ENCODE data around the gene SLC35A2.

Gene SLC35A2

DNA sequence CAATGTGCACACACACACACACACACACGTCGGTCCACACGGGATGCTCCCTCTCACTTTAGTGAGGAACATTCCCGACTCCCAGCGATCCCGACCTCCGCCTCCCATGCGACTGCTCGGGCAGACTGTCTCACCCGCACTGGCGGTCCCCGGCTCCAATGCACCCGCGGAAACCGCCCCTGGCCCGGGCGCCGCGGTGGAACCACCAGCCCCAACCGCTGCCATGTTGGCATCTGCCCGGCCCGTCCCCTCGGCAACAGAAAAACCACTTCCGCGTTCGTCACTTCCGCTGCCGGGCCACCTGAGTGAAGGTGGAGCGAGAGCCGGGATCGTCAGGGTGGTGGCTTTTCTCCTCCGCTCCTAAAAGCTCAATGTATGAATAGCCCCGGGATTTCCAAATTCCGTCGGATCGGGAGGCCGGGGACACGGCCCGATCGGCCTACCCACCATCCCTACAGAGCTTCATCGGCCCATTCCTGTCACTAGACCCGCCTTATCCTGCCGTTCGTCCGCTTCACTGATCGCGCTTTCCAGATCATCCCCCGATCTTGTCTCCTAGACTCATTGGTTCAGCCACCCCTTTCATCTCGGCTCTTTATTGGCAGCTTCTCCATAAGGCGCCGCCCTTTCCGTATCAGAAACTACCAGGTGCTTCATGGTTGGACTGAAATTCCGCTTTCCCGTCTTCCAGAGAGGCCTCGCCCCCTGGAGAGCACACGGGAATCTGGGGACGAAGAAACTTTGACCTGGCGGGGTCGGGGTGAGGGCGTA is at the start of gene SLC35A2:
Gene SLC35A2, minus strand, starts transcription at position 235 of the 771 bp plus-strand sequence. Its CDS starts 10 bp downstream, at position 225.
- Histone ChIP-seq H3K27me3 (ENCODE audit: control insufficient read depth, insufficient read depth, low read length) (no peaks in the 10 kb centered on the region), H3K4me1 (ENCODE audit: control insufficient read depth, insufficient read depth, low read length) (peaks cover 12% of the 10 kb centered on the region; the same call in 1 of the 2 replicates), H3K9ac (ENCODE audit: low read depth, low read length) (peak within 1 kb of the TSS; percentile 83), H3K4me3 (ENCODE audit: low read depth, low read length) (peak within 1 kb of the TSS; percentile 87), H3K36me3 (ENCODE audit: control insufficient read depth, insufficient read depth, low read length) (peaks cover 49% of the 10 kb centered on the region), H3K27ac (ENCODE audit: low read depth, low read length) (peak within 1 kb of the TSS; percentile 94), H3K9me3 (ENCODE audit: control insufficient read depth, insufficient read depth, low read length) (peaks cover 26% of the 10 kb centered on the region)

DNA sequence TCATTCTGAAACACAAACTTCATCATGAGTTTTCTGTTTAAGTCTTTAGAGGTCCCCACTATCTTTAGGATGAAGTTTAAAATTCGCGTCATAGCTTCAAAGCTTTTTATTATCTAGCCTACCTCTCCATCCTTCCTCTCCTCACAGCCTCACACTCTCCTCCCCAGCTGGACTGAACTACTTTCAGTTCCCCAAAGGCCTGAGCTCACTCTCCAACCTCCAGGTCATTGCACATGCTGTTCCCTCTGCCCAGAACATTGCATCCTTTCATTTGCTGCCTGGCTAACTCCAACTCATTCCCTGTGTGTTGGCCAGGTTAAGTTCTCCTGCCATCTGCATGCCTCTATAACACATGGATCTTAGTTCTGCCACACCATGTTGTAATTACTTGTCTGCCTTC is 48.8 kb upstream of the SLC35A2 start:
- Histone ChIP-seq H3K9ac (ENCODE audit: low read depth, low read length) (no peak overlapping the region), H3K27me3 (ENCODE audit: control insufficient read depth, insufficient read depth, low read length) (no peaks in the 10 kb centered on the region)

DNA sequence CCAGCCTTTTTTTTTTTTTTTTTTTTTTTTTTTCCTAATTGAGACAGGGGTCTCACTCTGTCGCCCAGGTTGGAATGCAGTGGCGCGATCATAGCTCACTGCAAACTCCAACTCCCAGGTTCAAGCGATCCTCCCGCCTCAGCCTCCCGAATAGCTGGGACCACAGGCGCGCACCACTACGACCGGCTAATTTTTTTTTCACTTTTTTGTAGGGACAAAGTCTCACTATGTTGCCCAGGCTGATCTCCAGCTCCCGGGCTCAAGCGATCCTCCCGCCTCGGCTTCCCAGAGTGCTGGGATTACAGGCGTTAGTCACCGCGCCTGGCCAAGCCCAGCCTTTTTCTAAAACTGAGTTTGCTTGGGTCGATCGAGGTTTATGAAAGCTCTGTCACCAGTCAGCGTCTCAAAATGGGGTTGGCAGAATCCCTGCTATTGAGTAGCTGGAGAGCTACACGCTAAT is 47.2 kb upstream of the SLC35A2 start:
- peak overlapping the region; percentile 92 for H3K4me3 ChIP-seq (ENCODE audit: low read depth, low read length)

More for the DNA sequence above, 48.8 kb upstream of the SLC35A2 start:
- Histone ChIP-seq H3K4me1 (ENCODE audit: control insufficient read depth, insufficient read depth, low read length) (no peaks in the 10 kb centered on the region), H3K27ac (ENCODE audit: low read depth, low read length) (no peak overlapping the region), H3K9me3 (ENCODE audit: control insufficient read depth, insufficient read depth, low read length) (peaks cover 40% of the 10 kb centered on the region), H3K36me3 (ENCODE audit: control insufficient read depth, insufficient read depth, low read length) (peaks cover 13% of the 10 kb centered on the region), H3K4me3 (ENCODE audit: low read depth, low read length) (no peak overlapping the region)

DNA sequence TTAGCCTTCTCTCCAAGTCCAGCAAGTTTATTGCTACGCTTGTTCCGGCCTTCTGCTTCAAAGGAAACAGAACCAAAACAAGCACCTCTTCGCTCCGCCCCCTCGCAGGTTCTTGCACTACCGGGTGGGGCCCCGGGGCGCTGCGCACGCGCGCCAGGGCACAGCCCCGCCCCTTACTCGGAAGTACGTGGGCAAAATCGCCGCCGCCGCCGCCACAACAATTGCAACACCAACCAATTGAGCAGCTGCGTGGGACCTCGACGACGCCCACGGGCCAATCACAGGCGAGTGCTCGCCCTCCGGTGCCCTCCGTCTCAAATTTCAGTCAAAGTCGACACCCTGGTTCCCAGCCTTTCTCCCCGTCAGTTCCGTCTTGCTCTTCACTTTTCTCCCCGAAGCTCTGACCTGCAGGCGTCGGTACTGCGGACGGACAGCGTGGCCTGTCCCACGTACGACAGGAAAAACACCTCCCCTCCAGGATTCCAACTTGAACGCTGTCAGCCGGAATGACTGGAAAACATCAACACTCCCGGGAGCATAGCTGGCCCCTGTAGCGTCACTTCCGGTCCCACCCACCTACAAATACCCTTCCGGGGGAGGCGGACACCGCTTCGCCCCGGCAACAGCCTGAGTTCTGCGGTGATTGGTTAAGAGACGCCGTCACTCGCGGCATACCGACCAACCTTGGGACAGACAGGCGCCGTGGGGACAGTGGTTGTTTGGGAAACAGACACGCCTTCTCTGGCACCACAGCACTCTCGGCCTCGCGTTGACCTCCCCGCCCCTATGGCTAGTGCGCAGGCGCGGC is 46.6 kb upstream of the SLC35A2 start:
- no peaks in the 10 kb centered on the region for H3K27me3 ChIP-seq (ENCODE audit: control insufficient read depth, insufficient read depth, low read length)
- no peaks in the 10 kb centered on the region for H3K4me1 ChIP-seq (ENCODE audit: control insufficient read depth, insufficient read depth, low read length)
- peak overlapping the region; percentile 92 for H3K4me3 ChIP-seq (ENCODE audit: low read depth, low read length)
- H3K27ac ChIP-seq (ENCODE audit: low read depth, low read length) = peak overlapping the region; percentile 99
- H3K9me3 ChIP-seq (ENCODE audit: control insufficient read depth, insufficient read depth, low read length) = peaks cover 55% of the 10 kb centered on the region
- H3K9ac ChIP-seq (ENCODE audit: low read depth, low read length) = peak overlapping the region; percentile 66; the same call in 1 of the 2 replicates
- peaks cover 30% of the 10 kb centered on the region for H3K36me3 ChIP-seq (ENCODE audit: control insufficient read depth, insufficient read depth, low read length)

More for the DNA sequence above, 47.2 kb upstream of the SLC35A2 start:
- H3K9ac ChIP-seq (ENCODE audit: low read depth, low read length) = peak overlapping the region; percentile 41; the same call in 1 of the 2 replicates
- no peaks in the 10 kb centered on the region for H3K27me3 ChIP-seq (ENCODE audit: control insufficient read depth, insufficient read depth, low read length)
- H3K36me3 ChIP-seq (ENCODE audit: control insufficient read depth, insufficient read depth, low read length) = peaks cover 28% of the 10 kb centered on the region
- peaks cover 52% of the 10 kb centered on the region for H3K9me3 ChIP-seq (ENCODE audit: control insufficient read depth, insufficient read depth, low read length)
- no peaks in the 10 kb centered on the region for H3K4me1 ChIP-seq (ENCODE audit: control insufficient read depth, insufficient read depth, low read length)
- peak overlapping the region; percentile 78 for H3K27ac ChIP-seq (ENCODE audit: low read depth, low read length)

DNA sequence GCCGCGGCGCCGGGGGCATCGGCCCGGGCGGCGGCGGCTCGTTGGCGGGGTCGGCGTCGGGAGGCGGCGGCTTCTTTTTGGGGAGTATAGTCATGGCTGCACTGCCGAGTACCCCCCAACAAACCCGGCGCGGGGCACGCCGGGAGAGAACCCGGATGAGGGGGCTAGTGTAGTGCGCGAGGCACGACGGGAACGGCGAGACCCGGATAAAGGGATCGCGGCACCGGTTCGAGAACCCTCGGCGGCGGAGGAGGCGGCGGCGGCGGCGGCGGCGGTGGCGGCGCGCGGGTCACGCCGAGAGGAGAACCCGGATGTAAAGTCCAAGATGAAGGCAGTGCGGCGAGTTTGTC is 46.0 kb upstream of the SLC35A2 start, which contains the start of gene OTUD5:
Gene OTUD5, minus strand, starts transcription at position 131 of the 350 bp plus-strand sequence. Its CDS starts 37 bp downstream, at position 94.
- Histone ChIP-seq H3K9ac (ENCODE audit: low read depth, low read length) (peak within 1 kb of the TSS; percentile 74), H3K4me3 (ENCODE audit: low read depth, low read length) (peak within 1 kb of the TSS; percentile 92), H3K27ac (ENCODE audit: low read depth, low read length) (peak within 1 kb of the TSS; percentile 99), H3K27me3 (ENCODE audit: control insufficient read depth, insufficient read depth, low read length) (no peaks in the 10 kb centered on the region), H3K36me3 (ENCODE audit: control insufficient read depth, insufficient read depth, low read length) (peaks cover 30% of the 10 kb centered on the region), H3K9me3 (ENCODE audit: control insufficient read depth, insufficient read depth, low read length) (peaks cover 55% of the 10 kb centered on the region), H3K4me1 (ENCODE audit: control insufficient read depth, insufficient read depth, low read length) (no peaks in the 10 kb centered on the region)

DNA sequence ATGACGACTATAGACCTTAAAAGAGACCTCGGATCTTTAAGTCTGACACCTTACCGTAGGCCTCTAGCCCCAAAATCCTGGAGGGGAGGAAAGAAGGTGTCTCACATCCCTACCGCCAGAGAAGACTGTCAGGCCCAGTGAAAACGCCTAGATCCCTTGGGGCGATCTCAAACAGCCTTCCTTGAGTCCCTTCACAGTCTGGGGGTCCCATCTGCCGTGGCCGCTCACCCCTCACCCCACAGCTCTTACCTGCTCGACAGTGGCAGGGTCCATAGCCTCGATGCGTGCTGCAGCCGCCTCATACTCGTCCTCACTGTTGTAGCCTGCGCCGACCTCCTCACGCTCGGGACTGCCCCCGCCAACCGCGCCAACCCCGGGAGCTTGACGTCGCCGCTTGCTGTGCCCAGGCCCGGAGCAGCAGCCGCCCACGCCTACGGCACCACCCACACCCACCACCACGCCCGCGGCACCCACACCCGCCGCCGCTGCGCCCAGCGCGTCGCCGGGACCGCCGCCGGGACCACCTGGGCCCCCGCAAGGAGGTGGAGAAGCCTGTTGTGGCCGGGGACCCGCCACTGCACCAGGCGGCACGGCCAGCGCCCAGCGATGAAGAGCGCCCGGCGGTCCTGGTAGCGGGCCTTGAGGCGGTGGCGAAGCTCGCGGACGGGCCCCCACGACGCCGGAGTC is 45.4 kb upstream of the SLC35A2 start:
- H3K36me3 ChIP-seq (ENCODE audit: control insufficient read depth, insufficient read depth, low read length) = peaks cover 30% of the 10 kb centered on the region
- H3K4me3 ChIP-seq (ENCODE audit: low read depth, low read length) = peak overlapping the region; percentile 92
- peak overlapping the region; percentile 99 for H3K27ac ChIP-seq (ENCODE audit: low read depth, low read length)
- peaks cover 50% of the 10 kb centered on the region for H3K9me3 ChIP-seq (ENCODE audit: control insufficient read depth, insufficient read depth, low read length)
- peak overlapping the region; percentile 74 for H3K9ac ChIP-seq (ENCODE audit: low read depth, low read length)
- no peaks in the 10 kb centered on the region for H3K4me1 ChIP-seq (ENCODE audit: control insufficient read depth, insufficient read depth, low read length)
- no peaks in the 10 kb centered on the region for H3K27me3 ChIP-seq (ENCODE audit: control insufficient read depth, insufficient read depth, low read length)

DNA sequence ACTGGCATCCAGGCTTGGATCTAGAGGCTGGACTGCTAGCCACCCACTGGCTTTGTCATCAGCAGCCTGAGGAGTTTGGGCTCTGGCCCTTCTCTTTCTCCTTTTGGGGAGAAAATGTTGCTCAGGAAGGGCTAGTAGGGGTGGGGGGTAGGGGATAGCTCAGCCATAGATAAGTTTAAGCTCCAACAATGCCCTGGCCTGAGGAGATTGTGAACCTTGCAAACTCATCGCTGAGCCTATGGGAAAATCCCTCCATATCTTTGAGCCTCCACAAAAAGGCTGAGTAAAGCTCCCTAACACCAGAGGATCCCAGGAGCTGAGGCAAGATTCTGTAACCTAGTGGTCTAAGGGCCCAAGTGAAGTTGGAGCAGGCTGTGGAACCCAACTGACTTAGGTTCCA is 37.1 kb upstream of the SLC35A2 start:
- H3K36me3 ChIP-seq (ENCODE audit: control insufficient read depth, insufficient read depth, low read length) = peaks cover 13% of the 10 kb centered on the region; the same call in 1 of the 2 replicates

DNA sequence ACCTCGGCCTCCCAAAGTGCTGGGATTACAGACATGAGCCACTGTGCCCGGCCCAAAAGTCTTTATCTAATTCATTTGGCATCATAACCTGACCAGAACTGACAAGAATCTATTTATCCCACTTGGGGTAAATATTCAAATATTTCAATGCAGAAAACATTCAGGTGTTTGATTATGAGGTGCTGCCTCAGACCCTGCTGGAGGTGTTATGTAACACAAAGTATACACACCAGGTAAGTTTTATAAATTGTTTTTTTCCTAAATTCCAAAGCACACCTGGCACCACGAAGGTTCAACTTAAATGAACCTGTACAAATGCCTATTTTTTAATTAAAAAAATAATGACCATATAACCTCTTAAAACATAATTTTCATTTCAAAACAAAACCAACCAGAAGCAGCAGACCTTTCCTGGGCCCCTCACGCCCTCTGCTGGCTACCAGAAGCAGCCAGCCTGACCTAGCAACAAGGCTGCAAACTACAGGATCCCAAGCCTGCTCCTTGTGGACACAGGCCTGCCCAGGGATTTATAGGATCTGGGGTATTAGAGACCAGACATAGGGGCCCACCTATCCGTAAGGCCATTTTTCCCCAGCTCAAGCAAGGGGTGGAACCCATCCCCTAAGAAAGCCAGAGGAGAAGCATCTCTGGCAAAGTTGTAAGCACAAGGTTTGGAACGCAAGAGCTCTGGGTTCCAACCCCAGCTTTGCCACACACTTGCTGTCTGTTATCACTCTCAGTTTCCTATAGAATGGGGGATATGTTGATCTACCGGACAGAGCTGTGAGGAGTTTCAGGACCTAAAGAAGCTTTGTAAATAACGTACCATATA is 34.3 kb upstream of the SLC35A2 start:
- H3K36me3 ChIP-seq (ENCODE audit: control insufficient read depth, insufficient read depth, low read length) = peaks cover 18% of the 10 kb centered on the region
- H3K4me3 ChIP-seq (ENCODE audit: low read depth, low read length) = no peak overlapping the region
- no peak overlapping the region for H3K9ac ChIP-seq (ENCODE audit: low read depth, low read length)
- H3K4me1 ChIP-seq (ENCODE audit: control insufficient read depth, insufficient read depth, low read length) = peaks cover 4% of the 10 kb centered on the region; the same call in 1 of the 2 replicates
- no peak overlapping the region for H3K27ac ChIP-seq (ENCODE audit: low read depth, low read length)
- H3K27me3 ChIP-seq (ENCODE audit: control insufficient read depth, insufficient read depth, low read length) = no peaks in the 10 kb centered on the region
- H3K9me3 ChIP-seq (ENCODE audit: control insufficient read depth, insufficient read depth, low read length) = peaks cover 24% of the 10 kb centered on the region

More for the DNA sequence above, 37.1 kb upstream of the SLC35A2 start:
- H3K9me3 ChIP-seq (ENCODE audit: control insufficient read depth, insufficient read depth, low read length) = peaks cover 18% of the 10 kb centered on the region
- no peak overlapping the region for H3K9ac ChIP-seq (ENCODE audit: low read depth, low read length)
- no peak overlapping the region for H3K27ac ChIP-seq (ENCODE audit: low read depth, low read length)
- H3K4me3 ChIP-seq (ENCODE audit: low read depth, low read length) = no peak overlapping the region
- H3K4me1 ChIP-seq (ENCODE audit: control insufficient read depth, insufficient read depth, low read length) = no peaks in the 10 kb centered on the region
- H3K27me3 ChIP-seq (ENCODE audit: control insufficient read depth, insufficient read depth, low read length) = no peaks in the 10 kb centered on the region

DNA sequence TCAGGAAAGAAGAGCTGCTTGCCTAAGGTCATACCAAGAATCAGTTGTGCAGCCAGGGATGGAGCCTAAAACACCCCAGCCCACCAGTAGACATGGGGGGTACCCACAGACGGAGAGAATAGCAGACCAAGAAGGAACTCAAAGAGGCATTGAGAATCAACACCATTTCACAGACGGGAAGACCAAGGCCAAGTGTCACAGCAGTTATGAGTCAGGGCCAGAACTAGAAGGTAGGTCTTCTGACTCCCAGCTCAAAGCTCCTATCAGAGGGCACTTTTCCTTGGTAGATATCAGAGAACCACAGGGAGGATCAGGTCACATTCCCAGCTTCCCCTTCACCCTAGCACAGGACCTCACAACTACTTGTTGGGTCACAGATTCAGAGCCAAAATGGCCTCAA is 31.4 kb upstream of the SLC35A2 start:
- H3K27ac ChIP-seq (ENCODE audit: low read depth, low read length) = no peak overlapping the region
- H3K36me3 ChIP-seq (ENCODE audit: control insufficient read depth, insufficient read depth, low read length) = peaks cover 22% of the 10 kb centered on the region
- H3K9ac ChIP-seq (ENCODE audit: low read depth, low read length) = no peak overlapping the region
- H3K27me3 ChIP-seq (ENCODE audit: control insufficient read depth, insufficient read depth, low read length) = no peaks in the 10 kb centered on the region
- H3K9me3 ChIP-seq (ENCODE audit: control insufficient read depth, insufficient read depth, low read length) = peaks cover 30% of the 10 kb centered on the region
- H3K4me3 ChIP-seq (ENCODE audit: low read depth, low read length) = no peak overlapping the region
- H3K4me1 ChIP-seq (ENCODE audit: control insufficient read depth, insufficient read depth, low read length) = peaks cover 4% of the 10 kb centered on the region; the same call in 1 of the 2 replicates
